ENCODE measurements around the gene ATP11C.

GRCh38 chrX:139930401-139930800 lies 2.5 kb downstream of the ATP11C start:
- no peak for TF ChIP-seq POLR2A (IDR thresholded peaks at IDR 0.05)
- TF ChIP-seq CTCF (IDR thresholded peaks at IDR 0.05) = no peak
